Measurements from ENCODE around the gene UGT3A1. TPM values are rescaled to one million over a fixed set of nuclear protein-coding genes. Genes with fewer than 3 reads are reported as not detected.

Gene UGT3A1
- total RNA-seq, 2 donors from 2014 or later: 0.34 to 2.2 TPM

DNA sequence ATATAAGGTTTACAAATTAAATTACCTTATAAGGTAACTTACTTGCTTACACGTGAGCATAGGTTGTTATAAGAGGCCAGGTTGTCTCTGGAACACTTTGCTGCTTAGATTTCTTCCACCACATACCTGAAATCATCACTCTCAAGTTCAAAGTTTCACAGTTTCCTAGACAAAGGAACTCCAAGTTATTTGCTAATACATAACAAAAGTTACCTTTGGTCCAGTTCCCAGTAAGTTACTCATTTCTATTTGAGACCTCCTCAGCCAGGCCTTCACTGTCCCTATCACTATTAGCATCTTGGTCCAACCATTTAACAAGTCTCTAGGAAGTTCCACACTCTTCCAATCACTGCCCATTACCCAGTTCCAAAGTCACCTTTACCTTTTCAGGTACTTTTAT lies 18.5 kb upstream of the UGT3A1 start:
- TF ChIP-seq POLR2AphosphoS5 (IDR thresholded peaks at IDR 0.05) (no peak), POLR2A (IDR thresholded peaks at IDR 0.05) (no peak)
- TF ChIP-seq, protein P1, sequence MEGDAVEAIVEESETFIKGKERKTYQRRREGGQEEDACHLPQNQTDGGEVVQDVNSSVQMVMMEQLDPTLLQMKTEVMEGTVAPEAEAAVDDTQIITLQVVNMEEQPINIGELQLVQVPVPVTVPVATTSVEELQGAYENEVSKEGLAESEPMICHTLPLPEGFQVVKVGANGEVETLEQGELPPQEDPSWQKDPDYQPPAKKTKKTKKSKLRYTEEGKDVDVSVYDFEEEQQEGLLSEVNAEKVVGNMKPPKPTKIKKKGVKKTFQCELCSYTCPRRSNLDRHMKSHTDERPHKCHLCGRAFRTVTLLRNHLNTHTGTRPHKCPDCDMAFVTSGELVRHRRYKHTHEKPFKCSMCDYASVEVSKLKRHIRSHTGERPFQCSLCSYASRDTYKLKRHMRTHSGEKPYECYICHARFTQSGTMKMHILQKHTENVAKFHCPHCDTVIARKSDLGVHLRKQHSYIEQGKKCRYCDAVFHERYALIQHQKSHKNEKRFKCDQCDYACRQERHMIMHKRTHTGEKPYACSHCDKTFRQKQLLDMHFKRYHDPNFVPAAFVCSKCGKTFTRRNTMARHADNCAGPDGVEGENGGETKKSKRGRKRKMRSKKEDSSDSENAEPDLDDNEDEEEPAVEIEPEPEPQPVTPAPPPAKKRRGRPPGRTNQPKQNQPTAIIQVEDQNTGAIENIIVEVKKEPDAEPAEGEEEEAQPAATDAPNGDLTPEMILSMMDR (IDR thresholded peaks at IDR 0.05): no peak
- no peaks in the 10 kb centered on the region for H3K36me3 ChIP-seq
- H3K9me3 ChIP-seq: no peaks in the 10 kb centered on the region
- H3K4me3 ChIP-seq: no peak overlapping the region
- H3K4me1 ChIP-seq (replicated peaks): no peaks in the 10 kb centered on the region
- no peaks in the 10 kb centered on the region for H3K27me3 ChIP-seq (replicated peaks; ENCODE audit: insufficient read depth)
- H3K27ac ChIP-seq: no peak overlapping the region
- intact Hi-C loops (cut with DNase I): no loop called here
- WGBS: 45% methylated on average over 1 of the region's 1 CpG
- no peak for DNase-seq (ENCODE audit: low spot score)

DNA sequence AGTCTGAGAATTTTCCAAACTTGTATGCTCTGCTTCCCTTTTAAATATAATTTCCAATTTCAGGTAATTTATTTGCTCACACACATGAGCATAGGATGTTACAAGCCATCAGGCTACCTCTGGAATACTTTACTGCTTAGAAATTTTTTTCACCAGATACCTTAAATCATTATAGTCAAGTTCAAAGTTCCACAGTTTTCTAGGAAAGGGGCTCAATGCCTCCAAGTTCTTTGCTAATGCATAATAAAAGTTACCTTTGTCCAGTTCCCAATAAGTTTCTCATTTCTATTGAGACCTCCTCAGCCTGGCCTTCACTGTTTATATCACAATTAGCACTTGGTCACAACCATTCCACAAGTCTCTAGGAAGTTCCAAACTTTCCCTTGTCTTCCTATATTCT lies 16.2 kb upstream of the UGT3A1 start:
- no peaks in the 10 kb centered on the region for H3K4me1 ChIP-seq (replicated peaks)
- TF ChIP-seq POLR2A (IDR thresholded peaks at IDR 0.05) (no peak), POLR2AphosphoS5 (IDR thresholded peaks at IDR 0.05) (no peak)
- TF ChIP-seq, protein P1 (IDR thresholded peaks at IDR 0.05): no peak
- no peaks in the 10 kb centered on the region for H3K9me3 ChIP-seq
- no peak for DNase-seq (ENCODE audit: low spot score)
- intact Hi-C loops (cut with DNase I): no loop called here
- no peaks in the 10 kb centered on the region for H3K36me3 ChIP-seq
- no peaks in the 10 kb centered on the region for H3K27me3 ChIP-seq (replicated peaks; ENCODE audit: insufficient read depth)
- no peak overlapping the region for H3K4me3 ChIP-seq
- H3K27ac ChIP-seq: no peak overlapping the region

DNA sequence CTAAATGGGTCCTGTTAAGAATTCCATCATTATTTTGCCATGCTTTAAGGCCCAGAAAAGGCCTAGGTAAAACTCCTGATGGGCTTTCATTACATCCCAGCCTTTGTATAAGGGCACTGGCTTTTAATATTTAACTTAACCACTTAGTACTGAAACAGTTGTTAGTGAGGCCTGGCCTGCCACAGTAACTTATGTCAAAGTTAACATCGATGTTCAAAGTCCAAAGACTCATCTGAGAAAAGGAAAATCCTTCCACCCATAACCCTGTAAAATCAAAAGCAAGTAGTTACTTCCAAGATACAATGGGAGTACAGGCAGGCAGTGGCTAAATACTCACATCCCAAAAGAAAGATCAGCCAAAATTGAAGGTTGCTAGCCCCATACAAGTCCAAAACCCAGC lies 15.0 kb upstream of the UGT3A1 start:
- DNase-seq (ENCODE audit: low spot score): no peak
- 71% methylated on average over 1 of the region's 1 CpG for WGBS
- Histone ChIP-seq H3K27me3 (replicated peaks; ENCODE audit: insufficient read depth) (no peaks in the 10 kb centered on the region), H3K9me3 (no peaks in the 10 kb centered on the region), H3K4me1 (replicated peaks) (no peaks in the 10 kb centered on the region), H3K4me3 (no peak overlapping the region), H3K36me3 (no peaks in the 10 kb centered on the region), H3K27ac (no peak overlapping the region)
- TF ChIP-seq POLR2A (IDR thresholded peaks at IDR 0.05) (no peak), POLR2AphosphoS5 (IDR thresholded peaks at IDR 0.05) (no peak)
- TF ChIP-seq, protein P1 (IDR thresholded peaks at IDR 0.05): no peak
- intact Hi-C loops (cut with DNase I): no loop called here

- Histone ChIP-seq H3K27ac (no peak overlapping the region), H3K9me3 (no peaks in the 10 kb centered on the region), H3K4me3 (no peak overlapping the region), H3K27me3 (replicated peaks; ENCODE audit: insufficient read depth) (no peaks in the 10 kb centered on the region), H3K36me3 (no peaks in the 10 kb centered on the region), H3K4me1 (replicated peaks) (no peaks in the 10 kb centered on the region)
- DNase-seq (ENCODE audit: low spot score): no peak
- TF ChIP-seq POLR2AphosphoS5 (IDR thresholded peaks at IDR 0.05) (no peak), POLR2A (IDR thresholded peaks at IDR 0.05) (no peak)
- TF ChIP-seq, protein P1 (IDR thresholded peaks at IDR 0.05): no peak
- intact Hi-C loops (cut with DNase I): no loop called here
- WGBS: 87% methylated on average over 3 of the region's 3 CpGs
These were observed 9.8 kb upstream of the UGT3A1 start for GRCh38 chr5:36001032-36001431.

GRCh38 chr5:35999547-35999946 lies 8.4 kb upstream of the UGT3A1 start:
- TF ChIP-seq POLR2A (IDR thresholded peaks at IDR 0.05): no peak
- TF ChIP-seq, protein P1 (IDR thresholded peaks at IDR 0.05): no peak
- TF ChIP-seq POLR2AphosphoS5 (IDR thresholded peaks at IDR 0.05): no peak
- no peak overlapping the region for H3K4me3 ChIP-seq
- 80% methylated on average over 1 of the region's 1 CpG for WGBS
- H3K4me1 ChIP-seq (replicated peaks): no peaks in the 10 kb centered on the region
- intact Hi-C loops (cut with DNase I): no loop called here
- no peaks in the 10 kb centered on the region for H3K9me3 ChIP-seq
- no peak for DNase-seq (ENCODE audit: low spot score)
- no peaks in the 10 kb centered on the region for H3K36me3 ChIP-seq
- no peak overlapping the region for H3K27ac ChIP-seq
- H3K27me3 ChIP-seq (replicated peaks; ENCODE audit: insufficient read depth): no peaks in the 10 kb centered on the region

All from prostate gland (tissue), 2 donors.